ENCODE measurements around the gene CACNA1A.
"Not testable (repeated sequence)": the region's sequence is repeated elsewhere in the genome, so short reads cannot be mapped to it uniquely, and the experiment has no call there.

The CACNA1A gene

GRCh38 chr19:13530720-13531119 is 24.4 kb upstream of the CACNA1A start:
- no peak for DNase-seq
- no peak overlapping the region for H3K27ac ChIP-seq (ENCODE audit: insufficient read depth, low read length, poor library complexity, severe bottlenecking)
- no peaks in the 10 kb centered on the region for H3K27me3 ChIP-seq (replicated peaks; ENCODE audit: control insufficient read depth, insufficient read depth, low read length, poor library complexity, severe bottlenecking)
- no peak overlapping the region for H3K4me3 ChIP-seq (ENCODE audit: insufficient read depth, low read depth, low read length, poor library complexity, severe bottlenecking)
- H3K36me3 ChIP-seq (ENCODE audit: control insufficient read depth, insufficient read depth, low read length): no peaks in the 10 kb centered on the region
- no peaks in the 10 kb centered on the region for H3K9me3 ChIP-seq (ENCODE audit: control insufficient read depth, low read length)
- H3K4me1 ChIP-seq (ENCODE audit: control insufficient read depth, insufficient read depth, low read length, poor library complexity, severe bottlenecking): no peaks in the 10 kb centered on the region

GRCh38 chr19:13529721-13530120 is 23.4 kb upstream of the CACNA1A start:
- not testable (repeated sequence) for H3K4me1 ChIP-seq (ENCODE audit: control insufficient read depth, insufficient read depth, low read length, poor library complexity, severe bottlenecking); H3K4me3 ChIP-seq (ENCODE audit: insufficient read depth, low read depth, low read length, poor library complexity, severe bottlenecking); H3K36me3 ChIP-seq (ENCODE audit: control insufficient read depth, insufficient read depth, low read length); DNase-seq; H3K27me3 ChIP-seq (replicated peaks; ENCODE audit: control insufficient read depth, insufficient read depth, low read length, poor library complexity, severe bottlenecking); H3K27ac ChIP-seq (ENCODE audit: insufficient read depth, low read length, poor library complexity, severe bottlenecking); H3K9me3 ChIP-seq (ENCODE audit: control insufficient read depth, low read length)

DNA sequence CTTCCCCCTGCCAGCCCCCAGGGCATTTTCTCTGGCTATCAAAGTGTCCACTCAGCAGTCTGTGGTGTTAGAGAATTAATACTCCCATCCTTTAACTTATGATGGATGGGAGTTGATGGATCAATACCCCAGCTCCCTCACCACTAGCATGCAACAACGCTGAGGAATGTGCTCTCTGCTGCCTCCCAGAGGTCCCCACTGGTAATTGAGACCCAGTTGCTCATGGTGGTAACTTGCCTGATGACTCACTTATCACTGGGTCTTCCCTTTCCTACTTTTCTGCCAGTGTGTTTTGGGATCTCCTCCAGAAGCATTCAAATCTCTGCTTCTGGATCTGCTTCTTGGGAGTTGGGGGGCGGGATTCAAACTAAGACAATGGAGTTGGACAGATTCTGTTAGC is 20.3 kb upstream of the CACNA1A start:
- Histone ChIP-seq H3K4me3 (ENCODE audit: insufficient read depth, low read depth, low read length, poor library complexity, severe bottlenecking) (no peak overlapping the region), H3K36me3 (ENCODE audit: control insufficient read depth, insufficient read depth, low read length) (no peaks in the 10 kb centered on the region), H3K4me1 (ENCODE audit: control insufficient read depth, insufficient read depth, low read length, poor library complexity, severe bottlenecking) (no peaks in the 10 kb centered on the region), H3K27ac (ENCODE audit: insufficient read depth, low read length, poor library complexity, severe bottlenecking) (no peak overlapping the region), H3K9me3 (ENCODE audit: control insufficient read depth, low read length) (no peaks in the 10 kb centered on the region), H3K27me3 (replicated peaks; ENCODE audit: control insufficient read depth, insufficient read depth, low read length, poor library complexity, severe bottlenecking) (no peaks in the 10 kb centered on the region)
- DNase-seq: no peak

DNA sequence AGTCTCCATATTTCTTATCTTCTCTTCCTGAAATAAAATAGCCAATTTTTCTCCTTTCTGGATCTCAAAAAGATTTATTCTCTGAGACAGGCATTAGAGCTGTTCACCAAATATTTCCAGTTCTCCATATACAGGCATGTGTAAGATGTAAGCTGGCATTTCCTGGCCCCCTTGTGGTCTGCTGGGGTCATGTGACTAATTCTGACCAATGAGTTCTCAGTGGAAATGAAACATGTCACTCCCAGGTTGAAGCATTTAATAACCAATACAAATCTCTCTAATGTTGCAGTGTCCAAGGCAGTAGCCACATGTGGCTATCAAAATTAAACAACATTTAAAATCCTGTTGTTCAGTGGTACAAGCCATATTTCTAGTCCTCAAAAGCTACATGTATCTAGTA is 14.8 kb upstream of the CACNA1A start:
- H3K27ac ChIP-seq (ENCODE audit: insufficient read depth, low read length, poor library complexity, severe bottlenecking): no peak overlapping the region
- no peaks in the 10 kb centered on the region for H3K36me3 ChIP-seq (ENCODE audit: control insufficient read depth, insufficient read depth, low read length)
- no peak for DNase-seq
- H3K4me1 ChIP-seq (ENCODE audit: control insufficient read depth, insufficient read depth, low read length, poor library complexity, severe bottlenecking): no peaks in the 10 kb centered on the region
- no peaks in the 10 kb centered on the region for H3K27me3 ChIP-seq (replicated peaks; ENCODE audit: control insufficient read depth, insufficient read depth, low read length, poor library complexity, severe bottlenecking)
- no peak overlapping the region for H3K4me3 ChIP-seq (ENCODE audit: insufficient read depth, low read depth, low read length, poor library complexity, severe bottlenecking)
- H3K9me3 ChIP-seq (ENCODE audit: control insufficient read depth, low read length): peaks cover 9% of the 10 kb centered on the region

- Histone ChIP-seq H3K4me3 (ENCODE audit: insufficient read depth, low read depth, low read length, poor library complexity, severe bottlenecking) (no peak overlapping the region), H3K4me1 (ENCODE audit: control insufficient read depth, insufficient read depth, low read length, poor library complexity, severe bottlenecking) (no peaks in the 10 kb centered on the region), H3K9me3 (ENCODE audit: control insufficient read depth, low read length) (no peaks in the 10 kb centered on the region), H3K27me3 (replicated peaks; ENCODE audit: control insufficient read depth, insufficient read depth, low read length, poor library complexity, severe bottlenecking) (peaks cover 17% of the 10 kb centered on the region), H3K27ac (ENCODE audit: insufficient read depth, low read length, poor library complexity, severe bottlenecking) (no peak overlapping the region), H3K36me3 (ENCODE audit: control insufficient read depth, insufficient read depth, low read length) (no peaks in the 10 kb centered on the region)
- no peak for DNase-seq
These were observed 5.7 kb upstream of the CACNA1A start for GRCh38 chr19:13511947-13512346.

DNA sequence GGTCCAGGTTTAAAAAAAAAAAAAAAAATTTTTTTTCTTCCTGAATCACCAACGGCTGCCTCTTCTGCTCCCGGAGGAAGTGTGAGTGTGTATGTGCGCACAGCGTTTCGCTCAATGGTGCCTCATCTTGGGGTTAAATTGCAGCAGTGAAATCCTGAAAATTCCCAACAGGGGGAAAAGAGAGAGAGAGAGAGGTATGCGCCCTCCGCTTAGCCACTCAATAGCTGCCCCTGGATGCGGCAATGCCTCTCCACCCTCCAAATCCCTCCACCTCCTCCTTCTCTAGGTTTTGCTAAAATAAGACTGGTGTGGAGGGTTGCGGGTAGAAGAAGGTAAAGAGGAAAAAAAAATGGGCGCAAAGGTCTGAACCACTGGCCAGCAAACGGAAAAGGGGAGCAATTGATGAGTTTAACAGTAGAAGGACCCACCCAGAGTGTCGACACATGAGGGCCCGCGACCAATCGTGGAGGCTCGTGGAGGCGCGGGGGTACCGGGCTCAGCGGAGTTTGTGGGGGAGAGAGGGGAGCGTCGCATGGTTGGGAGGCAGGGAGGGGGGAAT is 853 bp upstream of the CACNA1A start:
- Histone ChIP-seq H3K9me3 (ENCODE audit: control insufficient read depth, low read length) (no peaks in the 10 kb centered on the region), H3K4me1 (ENCODE audit: control insufficient read depth, insufficient read depth, low read length, poor library complexity, severe bottlenecking) (peaks cover 5% of the 10 kb centered on the region), H3K4me3 (ENCODE audit: insufficient read depth, low read depth, low read length, poor library complexity, severe bottlenecking) (no peak overlapping the region), H3K27ac (ENCODE audit: insufficient read depth, low read length, poor library complexity, severe bottlenecking) (no peak overlapping the region), H3K36me3 (ENCODE audit: control insufficient read depth, insufficient read depth, low read length) (no peaks in the 10 kb centered on the region), H3K27me3 (replicated peaks; ENCODE audit: control insufficient read depth, insufficient read depth, low read length, poor library complexity, severe bottlenecking) (peaks cover 36% of the 10 kb centered on the region)
- DNase-seq: no peak

GRCh38 chr19:13505761-13506470 is 363 bp downstream of the CACNA1A start:
- H3K4me3 ChIP-seq (ENCODE audit: insufficient read depth, low read depth, low read length, poor library complexity, severe bottlenecking): peak overlapping the region; percentile 24
- no peak for DNase-seq
- H3K27me3 ChIP-seq (replicated peaks; ENCODE audit: control insufficient read depth, insufficient read depth, low read length, poor library complexity, severe bottlenecking): peaks cover 36% of the 10 kb centered on the region

DNA sequence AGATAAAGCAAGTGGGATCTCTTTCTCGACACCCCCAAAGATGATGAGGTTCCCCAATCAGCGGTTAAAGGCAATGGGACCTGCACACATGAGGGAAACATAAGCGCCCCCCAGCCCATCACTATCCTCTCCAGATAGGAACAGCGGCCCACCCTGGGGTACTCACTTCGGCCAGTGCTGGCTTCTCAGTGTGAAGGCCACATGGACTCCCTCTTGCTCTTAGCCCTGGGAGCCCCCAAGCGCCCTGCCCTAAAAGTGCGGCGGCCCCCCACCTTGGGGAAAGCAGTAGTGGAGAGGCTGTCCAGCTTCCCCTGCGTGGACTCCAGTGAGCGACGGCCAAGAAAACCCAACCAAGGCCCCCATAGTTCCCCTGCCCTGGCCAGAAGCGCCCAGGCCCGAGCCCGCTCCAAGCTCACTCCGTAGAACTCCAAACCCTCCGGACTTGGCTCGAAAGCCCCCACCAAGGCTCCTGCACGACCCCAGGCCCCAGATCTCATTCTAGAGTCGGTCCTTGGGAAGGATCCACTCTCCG is 1.0 kb downstream of the CACNA1A start:
- no peaks in the 10 kb centered on the region for H3K9me3 ChIP-seq (ENCODE audit: control insufficient read depth, low read length)
- H3K4me3 ChIP-seq (ENCODE audit: insufficient read depth, low read depth, low read length, poor library complexity, severe bottlenecking): no peak overlapping the region
- H3K4me1 ChIP-seq (ENCODE audit: control insufficient read depth, insufficient read depth, low read length, poor library complexity, severe bottlenecking): peaks cover 5% of the 10 kb centered on the region
- no peak overlapping the region for H3K27ac ChIP-seq (ENCODE audit: insufficient read depth, low read length, poor library complexity, severe bottlenecking)
- no peaks in the 10 kb centered on the region for H3K36me3 ChIP-seq (ENCODE audit: control insufficient read depth, insufficient read depth, low read length)
- no peak for DNase-seq
- peaks cover 36% of the 10 kb centered on the region for H3K27me3 ChIP-seq (replicated peaks; ENCODE audit: control insufficient read depth, insufficient read depth, low read length, poor library complexity, severe bottlenecking)

More at GRCh38 chr19:13505761-13506470, 363 bp downstream of the CACNA1A start:
- Histone ChIP-seq H3K9me3 (ENCODE audit: control insufficient read depth, low read length) (no peaks in the 10 kb centered on the region), H3K27ac (ENCODE audit: insufficient read depth, low read length, poor library complexity, severe bottlenecking) (no peak overlapping the region), H3K4me1 (ENCODE audit: control insufficient read depth, insufficient read depth, low read length, poor library complexity, severe bottlenecking) (peaks cover 5% of the 10 kb centered on the region), H3K36me3 (ENCODE audit: control insufficient read depth, insufficient read depth, low read length) (no peaks in the 10 kb centered on the region)

- H3K9me3 ChIP-seq (ENCODE audit: control insufficient read depth, low read length): no peaks in the 10 kb centered on the region
- peaks cover 5% of the 10 kb centered on the region for H3K4me1 ChIP-seq (ENCODE audit: control insufficient read depth, insufficient read depth, low read length, poor library complexity, severe bottlenecking)
- no peaks in the 10 kb centered on the region for H3K36me3 ChIP-seq (ENCODE audit: control insufficient read depth, insufficient read depth, low read length)
- DNase-seq: no peak
- H3K27me3 ChIP-seq (replicated peaks; ENCODE audit: control insufficient read depth, insufficient read depth, low read length, poor library complexity, severe bottlenecking): peaks cover 36% of the 10 kb centered on the region
- no peak overlapping the region for H3K4me3 ChIP-seq (ENCODE audit: insufficient read depth, low read depth, low read length, poor library complexity, severe bottlenecking)
- H3K27ac ChIP-seq (ENCODE audit: insufficient read depth, low read length, poor library complexity, severe bottlenecking): no peak overlapping the region
These were observed 2.6 kb downstream of the CACNA1A start for GRCh38 chr19:13503570-13504235.

DNA sequence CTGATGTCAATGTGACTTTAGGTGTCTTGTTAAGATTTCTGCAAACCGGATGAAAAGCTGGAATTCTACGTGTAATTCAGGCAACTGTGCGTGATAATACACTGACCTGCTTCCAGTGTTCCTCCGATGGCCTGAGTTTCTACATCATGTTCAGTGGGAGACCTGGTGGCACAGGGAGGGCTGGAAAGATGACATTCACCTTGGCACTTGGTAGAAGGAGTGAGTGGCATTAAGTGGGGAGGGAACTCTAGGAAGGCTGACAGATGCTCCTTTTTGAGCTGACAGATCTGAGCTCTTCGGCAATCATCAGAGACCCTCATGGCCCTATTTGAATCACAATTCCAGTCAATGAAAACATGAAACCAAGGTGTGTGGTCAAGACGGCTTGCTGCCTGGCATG is 4.0 kb downstream of the CACNA1A start:
- Histone ChIP-seq H3K27me3 (replicated peaks; ENCODE audit: control insufficient read depth, insufficient read depth, low read length, poor library complexity, severe bottlenecking) (peaks cover 22% of the 10 kb centered on the region), H3K4me1 (ENCODE audit: control insufficient read depth, insufficient read depth, low read length, poor library complexity, severe bottlenecking) (peaks cover 5% of the 10 kb centered on the region), H3K27ac (ENCODE audit: insufficient read depth, low read length, poor library complexity, severe bottlenecking) (no peak overlapping the region), H3K4me3 (ENCODE audit: insufficient read depth, low read depth, low read length, poor library complexity, severe bottlenecking) (no peak overlapping the region), H3K9me3 (ENCODE audit: control insufficient read depth, low read length) (no peaks in the 10 kb centered on the region), H3K36me3 (ENCODE audit: control insufficient read depth, insufficient read depth, low read length) (no peaks in the 10 kb centered on the region)
- no peak for DNase-seq

All from effector memory CD4-positive, alpha-beta T cell (primary cell).